Fibroblast of skin of scalp (primary cell): Measurements from ENCODE around the gene CNTNAP5.

ENCODE experiments used
- DNase-seq: peaks from one replicate; pipeline ENCODE4 v3.0.0-alpha.2; 2013

Gene CNTNAP5

DNA sequence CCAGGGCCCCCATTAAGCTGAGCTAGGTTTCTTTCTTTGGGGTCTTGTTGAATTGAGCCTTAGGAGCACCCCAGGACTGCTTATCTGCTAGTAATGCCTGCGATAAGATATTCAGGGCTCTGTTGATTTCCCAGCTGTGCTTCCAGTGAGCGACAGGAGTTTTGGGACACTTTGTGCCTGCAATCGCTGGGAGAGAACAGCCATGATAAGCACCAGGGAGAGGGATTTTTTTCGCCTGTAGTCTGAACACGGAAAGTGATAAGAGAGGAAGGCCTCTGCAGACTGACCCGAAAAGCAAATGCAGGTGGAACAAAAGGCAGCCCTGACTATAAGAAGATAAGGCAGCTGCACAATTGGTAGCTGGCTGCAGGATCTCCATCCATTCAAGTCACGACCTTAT is 244.3 kb downstream of the CNTNAP5 start:
- no peak for DNase-seq

DNA sequence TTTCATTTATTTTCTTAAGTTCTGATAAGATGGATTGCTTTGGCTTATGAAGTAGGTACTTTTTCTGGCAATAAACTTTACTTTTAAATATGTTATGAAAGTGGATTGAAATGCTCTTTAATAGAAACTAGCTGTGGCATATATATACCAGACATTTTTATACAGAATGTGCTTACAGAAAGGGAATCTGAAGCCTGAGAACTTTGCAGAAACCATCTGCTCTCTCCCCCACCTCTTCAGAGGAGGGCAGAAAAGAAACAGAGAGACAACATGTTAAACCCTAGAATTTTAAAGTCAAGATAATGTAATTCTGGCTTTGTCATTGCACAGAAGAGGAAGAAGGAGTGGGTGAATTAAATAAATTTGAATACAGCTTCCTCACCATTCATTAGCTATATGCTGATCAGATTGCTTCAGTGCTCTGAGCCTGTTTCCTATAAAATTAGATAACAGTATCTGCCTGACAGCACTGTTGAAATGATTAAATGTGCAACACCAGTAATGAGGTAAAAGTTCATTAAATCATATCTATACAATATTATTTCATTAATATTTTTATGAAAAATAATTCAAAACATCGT is 247.3 kb downstream of the CNTNAP5 start:
- DNase-seq, result no peak

- no peak for DNase-seq
Observed at GRCh38 chr2:124281541-124281940, 256.5 kb downstream of the CNTNAP5 start.

GRCh38 chr2:124283096-124283495 is 258.0 kb downstream of the CNTNAP5 start:
- peak; percentile 56 for DNase-seq

DNA sequence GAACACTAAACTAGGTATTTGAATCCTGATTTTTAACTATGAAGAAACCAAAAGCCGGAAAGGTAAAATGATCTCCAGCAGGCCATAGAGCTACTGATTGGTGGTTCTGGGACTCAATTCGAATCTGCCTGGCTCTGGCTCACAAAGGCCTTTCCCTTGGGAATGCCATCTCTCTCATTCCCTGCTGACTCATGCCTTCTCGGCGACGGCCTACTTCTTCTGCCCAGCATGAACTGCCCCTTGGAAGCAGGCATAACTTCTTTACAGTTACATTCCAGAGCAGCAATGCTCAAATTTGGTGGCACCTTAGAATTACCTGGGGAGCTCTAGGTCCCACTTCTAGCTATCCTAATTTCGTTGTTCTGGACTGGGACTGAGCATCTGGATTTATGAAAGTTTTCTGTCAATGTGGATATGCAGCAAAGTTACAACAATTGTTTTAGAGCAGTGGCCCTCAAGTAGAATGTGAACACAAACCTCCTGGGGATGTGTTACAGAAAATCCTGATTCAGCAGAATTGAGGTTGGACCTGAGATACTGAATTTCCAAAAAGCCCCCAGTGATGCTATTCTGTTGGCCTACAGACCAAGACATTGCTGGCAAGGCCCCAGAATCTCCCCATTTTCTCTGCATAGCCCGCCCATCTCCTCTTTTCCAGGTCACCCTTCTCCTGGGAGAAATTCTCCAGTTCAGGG is 261.1 kb downstream of the CNTNAP5 start:
- DNase-seq, result peak; percentile 66

GRCh38 chr2:124289060-124289459 is 264.0 kb downstream of the CNTNAP5 start:
- DNase-seq, result no peak

- no peak for DNase-seq
Observed at GRCh38 chr2:124289615-124290014, 264.5 kb downstream of the CNTNAP5 start.

DNA sequence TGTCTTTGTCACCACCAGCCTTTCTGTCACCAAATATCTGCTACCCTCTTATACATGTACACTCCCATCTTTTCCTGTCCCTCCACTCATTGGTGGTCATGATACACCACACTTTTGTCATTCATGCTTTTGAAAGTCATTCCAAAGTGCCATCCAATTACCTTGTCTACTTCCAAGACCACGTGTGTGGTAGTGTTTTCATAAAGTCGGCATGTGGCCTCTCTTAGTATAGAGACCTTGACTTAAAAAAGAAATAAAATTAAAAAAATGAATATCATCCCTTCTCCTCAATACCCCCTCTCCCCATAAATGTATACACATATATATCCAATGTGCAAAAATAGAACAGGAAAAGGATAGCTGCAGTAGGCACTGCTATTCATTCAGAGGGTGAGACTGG is 271.4 kb downstream of the CNTNAP5 start:
- no peak for DNase-seq

GRCh38 chr2:124301915-124302314 is 276.8 kb downstream of the CNTNAP5 start:
- DNase-seq, result no peak

DNA sequence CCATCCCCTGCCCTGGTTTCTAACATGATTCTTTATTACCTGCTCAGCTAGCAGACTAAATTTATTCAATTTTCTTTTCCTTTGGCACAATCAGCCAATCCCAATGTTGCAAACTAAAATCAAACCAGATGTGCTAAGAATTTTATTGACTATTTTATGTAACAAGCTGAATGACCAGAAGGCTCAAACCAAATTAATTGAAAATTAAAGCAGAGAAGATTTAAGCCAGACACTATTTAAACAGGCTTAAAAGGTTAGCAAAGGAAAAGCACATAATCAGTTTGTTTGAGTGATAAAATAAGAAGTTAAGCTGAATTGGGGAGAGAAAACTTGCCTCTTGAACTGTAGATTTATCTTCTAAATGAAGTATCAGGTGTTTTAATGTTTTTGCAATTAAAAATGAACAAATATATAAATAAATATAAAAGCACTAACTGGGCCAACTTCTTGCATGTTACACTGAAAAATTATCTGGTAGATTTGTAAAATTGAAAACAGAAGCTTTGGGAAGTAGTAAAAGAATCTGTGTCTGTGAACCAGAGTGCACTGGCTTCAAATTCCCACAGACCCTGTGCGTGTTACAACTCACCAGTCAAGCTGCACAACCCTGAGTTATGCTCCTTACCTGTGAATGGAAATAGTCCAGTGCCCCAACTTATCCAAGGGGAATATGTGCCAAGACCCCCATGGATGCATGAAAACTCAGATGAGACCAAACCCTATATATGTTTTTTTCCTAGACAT is 283.4 kb downstream of the CNTNAP5 start:
- DNase-seq, result no peak

- no peak for DNase-seq
Observed at GRCh38 chr2:124309563-124310138, 284.6 kb downstream of the CNTNAP5 start.

DNA sequence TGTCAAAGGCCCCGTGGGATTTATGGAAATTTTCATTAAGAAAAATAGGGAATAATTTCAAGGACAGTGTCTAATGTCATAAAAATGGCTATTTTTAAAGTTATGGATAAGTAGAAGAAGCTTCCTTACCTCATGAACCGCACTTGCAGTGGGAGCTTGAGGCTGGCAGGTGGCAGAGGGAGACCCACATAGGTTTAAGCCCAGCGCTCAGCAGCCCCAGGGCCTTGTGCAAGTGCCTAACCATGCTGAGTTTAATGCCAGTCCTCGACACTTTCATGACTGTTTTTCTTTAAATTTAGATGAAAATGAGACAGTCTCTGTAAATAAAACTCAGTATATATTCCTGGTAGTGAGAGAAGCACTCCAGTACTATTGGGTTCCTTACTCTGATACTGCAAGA is 285.6 kb downstream of the CNTNAP5 start:
- no peak for DNase-seq

GRCh38 chr2:124314084-124314483 is 289.0 kb downstream of the CNTNAP5 start:
- DNase-seq, result no peak

DNA sequence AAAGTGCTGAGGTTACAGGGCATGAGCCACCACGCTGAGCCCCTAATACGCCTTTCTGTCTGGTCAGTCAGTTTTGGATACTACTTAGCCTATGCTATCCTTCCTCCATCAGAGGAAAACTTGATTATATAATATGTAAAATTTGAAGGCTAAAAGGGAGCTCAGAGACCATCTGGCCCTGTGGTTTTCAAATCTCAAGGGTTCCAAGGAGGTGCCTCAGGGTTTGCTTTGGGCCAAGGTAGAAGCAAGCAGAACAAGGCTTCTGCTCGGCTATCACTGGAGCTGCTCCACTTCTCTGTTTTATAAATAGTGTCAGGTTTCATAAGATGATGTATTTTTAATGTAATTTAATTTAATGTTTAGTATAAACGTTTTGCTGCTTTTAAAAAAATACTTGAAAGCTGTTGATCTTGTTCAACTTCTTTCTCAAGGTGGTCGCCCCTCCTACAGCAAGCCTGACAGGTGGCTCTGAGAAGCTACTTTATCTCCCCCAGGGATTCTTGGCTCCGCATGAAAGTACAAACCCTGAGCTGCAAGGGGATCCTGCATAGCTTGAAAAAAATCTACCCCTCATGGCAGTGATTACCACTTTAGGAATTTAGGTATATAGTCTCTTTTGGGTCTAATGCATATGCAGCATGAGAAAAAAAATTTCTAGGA is 290.3 kb downstream of the CNTNAP5 start:
- DNase-seq, result no peak

GRCh38 chr2:124316133-124316532 is 291.0 kb downstream of the CNTNAP5 start:
- DNase-seq, result no peak

- no peak for DNase-seq
Observed at GRCh38 chr2:124316881-124317605, 292.0 kb downstream of the CNTNAP5 start.

DNA sequence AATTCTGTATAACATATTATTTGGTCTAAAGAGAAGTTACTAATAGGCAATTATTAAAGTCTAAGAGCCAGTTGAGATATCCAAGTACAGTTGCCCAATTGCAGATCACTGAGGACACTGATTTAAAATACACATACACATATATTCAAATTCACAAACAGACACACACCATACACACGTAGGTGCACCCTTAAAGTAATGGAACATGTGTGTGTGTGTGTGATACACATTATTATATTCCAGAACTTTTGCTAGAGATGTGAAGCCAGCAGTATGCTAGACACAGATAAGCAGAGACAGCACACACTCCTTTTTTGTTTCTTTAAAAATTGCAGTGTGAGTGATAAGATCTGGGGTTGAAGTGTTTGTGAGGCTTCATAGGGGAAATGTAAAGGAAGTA is 292.5 kb downstream of the CNTNAP5 start:
- no peak for DNase-seq

DNA sequence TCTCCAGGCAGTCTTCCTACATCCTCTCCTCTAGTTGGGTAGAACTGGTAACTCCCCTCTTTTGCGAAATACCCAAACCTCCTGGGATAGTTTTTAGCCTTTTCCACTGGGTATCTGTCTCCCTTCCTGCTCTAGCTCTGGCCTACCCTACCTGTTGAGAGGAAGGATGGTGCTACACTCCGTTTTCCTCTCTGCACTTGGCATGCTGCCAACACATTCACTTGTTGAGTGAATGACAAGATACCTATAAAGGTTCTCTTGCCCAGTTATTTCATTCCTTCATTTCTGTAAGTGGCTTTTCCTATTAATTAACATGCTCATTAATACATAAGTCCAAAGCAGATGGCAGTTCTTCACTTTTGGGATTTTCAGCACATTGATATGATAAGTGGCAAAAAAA is 293.8 kb downstream of the CNTNAP5 start:
- no peak for DNase-seq

DNA sequence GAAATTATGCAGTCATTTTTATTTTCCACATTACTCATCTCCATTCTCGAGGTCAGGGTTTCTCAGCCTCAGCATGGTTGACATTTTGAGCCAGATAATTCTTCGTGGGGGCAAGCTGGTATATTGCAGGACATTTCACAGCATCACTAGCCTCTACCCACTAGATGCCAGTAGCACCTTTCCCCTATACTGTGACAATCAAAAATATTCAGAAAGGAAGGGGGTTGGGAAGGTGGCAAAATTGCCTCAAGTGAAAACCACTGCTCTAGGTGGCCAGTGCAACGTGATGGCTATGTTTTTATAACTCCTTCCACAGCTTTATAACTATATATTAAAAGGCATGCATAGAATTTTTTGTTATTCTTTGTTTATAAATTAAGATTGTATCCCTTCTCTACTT is 294.5 kb downstream of the CNTNAP5 start:
- DNase-seq, result no peak

DNA sequence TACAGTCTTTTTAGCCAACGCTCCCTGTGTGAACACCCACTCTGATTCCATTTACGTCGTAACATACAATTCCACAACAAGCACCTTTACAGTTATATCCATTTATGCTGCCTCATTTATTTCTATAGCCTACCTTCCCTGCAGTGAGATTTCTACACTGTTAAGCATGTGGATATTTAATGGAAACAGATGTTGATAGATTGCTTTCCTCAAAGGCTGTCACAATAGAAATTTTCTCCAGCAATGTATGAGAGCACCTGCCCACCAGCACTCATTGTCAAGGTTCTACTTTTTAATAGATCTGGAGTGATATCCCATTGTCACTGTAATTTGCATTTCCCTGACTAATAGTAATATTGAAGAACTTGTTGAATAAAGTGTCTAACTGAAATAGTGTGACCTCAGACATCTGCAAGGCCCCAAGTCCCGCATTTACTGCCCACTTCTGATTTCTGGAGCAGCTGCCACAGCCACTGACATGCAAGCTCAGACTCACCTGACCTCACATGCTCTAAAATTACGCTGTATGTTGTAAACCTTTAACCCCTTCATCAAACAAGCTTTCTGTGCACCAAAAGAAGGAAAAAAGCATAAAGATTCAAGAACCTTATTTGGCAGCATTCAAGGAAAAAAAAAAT is 295.1 kb downstream of the CNTNAP5 start:
- no peak for DNase-seq

GRCh38 chr2:124323321-124323720 is 298.2 kb downstream of the CNTNAP5 start:
- DNase-seq, result no peak
